WTC11 (cell line): ENCODE data around the gene DOCK1.

ENCODE experiments used
- CTCF ChIP-seq: fragments of 200-600 bp; IDR thresholded peaks from 2 replicates; pipeline ENCODE4 v1.8.0; 2022; ENCODE audit warnings: antibody characterized with exemption
- EMX1 ChIP-seq: fragments of 250-450 bp; sonication (Bioruptor Pico); IDR thresholded peaks from 2 replicates; pipeline ENCODE4 v1.8.0; 2021; ENCODE audit warnings: mild to moderate bottlenecking
- SP1 ChIP-seq: sonication (generic); formaldehyde crosslinking; conservative IDR thresholded peaks from 2 replicates; pipeline ENCODE4 v1.8.1; 2022; ENCODE audit warnings: missing genetic modification reagents

GRCh38 chr10:127041552-127041951 lies 136.3 kb downstream of the DOCK1 start:
- no peak for TF ChIP-seq SP1 (CRISPR knock-in tag)
- no peak for TF ChIP-seq CTCF
- TF ChIP-seq EMX1 (CRISPR knock-in tag), result no peak
